Colonic mucosa (tissue), 4 donors: ENCODE data around the gene ABCA4. TPM values are rescaled to one million over a fixed set of nuclear protein-coding genes. Genes with fewer than 3 reads are reported as not detected.

Source experiments
- DNase-seq: peaks from one replicate; pipeline ENCODE4 v3.0.0-alpha.2; 2020
- H3K27ac ChIP-seq: fragments of 200-600 bp; one replicate; pipeline ENCODE4 v1.8.0; 2021
- H3K27me3 ChIP-seq: fragments of 200-600 bp; one replicate; pipeline ENCODE4 v1.8.0; 2021
- H3K36me3 ChIP-seq: fragments of 200-600 bp; one replicate; pipeline ENCODE4 v1.8.0; 2021
- H3K4me1 ChIP-seq: fragments of 200-600 bp; one replicate; pipeline ENCODE4 v1.8.0; 2021; ENCODE audit warnings: mild to moderate bottlenecking
- H3K4me3 ChIP-seq: fragments of 200-600 bp; one replicate; pipeline ENCODE4 v1.8.0; 2021
- H3K9ac ChIP-seq, 2 donors: one replicate each; pipeline ENCODE4 v1.7.0; 2013; ENCODE audit warnings: control low read depth in 2 of 2, low read depth in 2 of 2, low read length in 2 of 2
- H3K9me3 ChIP-seq: fragments of 200-600 bp; one replicate; pipeline ENCODE4 v1.8.0; 2021
- intact Hi-C: fragments of 100-400 bp; cut with DNase I; formaldehyde crosslinking; loops from one replicate; pipeline ENCODE4 v1.14.1; 2022
- total RNA-seq, 2 donors: library from RNA; stranded (reverse); fragmentation: NEBNext Ultra II Directional in 1 of 2; extraction: Animal tissue kit (Norgen Biotek cat#: 25700) in 1 of 2; gene quantifications; one replicate each; pipeline ENCODE4 v1.2.1, GENCODE V29; 2021
- TF ChIP-seq, protein P1 (sequence below): fragments of 200-600 bp; IDR thresholded peaks from one replicate; pipeline ENCODE4 v1.8.0; 2022; ENCODE audit warnings: antibody characterized with exemption, mild to moderate bottlenecking
- donor health status: healthy.
- donor health status: DM: no; HTN: no; CAD: no.
- donor health status: DM: no; HTN: no; CAD: no.

The ABCA4 gene
- total RNA-seq, 2 donors from 2014 or later, result 0.02 to 0.27 TPM

DNA sequence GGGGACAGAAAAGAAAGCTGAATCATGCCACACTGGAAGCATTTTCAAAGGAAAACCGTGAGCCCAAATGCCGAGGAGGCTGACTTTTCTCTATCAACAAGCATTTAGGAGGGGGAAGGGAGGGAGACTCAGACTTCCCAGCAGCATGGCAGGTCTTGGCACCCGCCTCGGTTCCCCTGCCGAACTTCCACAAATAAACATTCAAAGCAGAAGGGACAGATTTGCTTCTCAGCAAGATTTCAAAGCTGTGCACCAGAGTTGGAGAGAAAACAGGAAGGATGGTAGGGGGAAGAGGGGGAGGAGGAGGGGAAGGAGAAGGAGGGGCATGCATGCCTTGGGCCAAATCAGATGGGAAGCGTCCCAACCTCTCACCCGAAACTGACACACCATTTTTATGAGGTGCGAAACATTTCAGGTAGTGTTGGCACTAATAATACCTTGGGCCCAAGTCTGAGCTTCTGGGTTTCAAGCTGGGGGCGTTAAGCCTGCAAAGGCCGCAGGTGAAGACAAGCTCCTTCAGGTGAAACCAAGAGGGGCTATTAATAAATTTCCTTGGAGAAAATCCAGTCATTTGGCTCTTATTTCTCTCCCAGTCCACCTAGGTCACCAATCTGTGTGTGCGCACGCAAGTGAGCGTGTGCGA lies 26.4 kb downstream of the ABCA4 start:
- Histone ChIP-seq H3K9me3 (no peaks in the 10 kb centered on the region), H3K27me3 (no peaks in the 10 kb centered on the region), H3K4me3 (no peak overlapping the region), H3K27ac (peak overlapping the region; percentile 63), H3K9ac (peak overlapping the region in 1 of 2 donors; percentile 9), H3K4me1 (no peaks in the 10 kb centered on the region), H3K36me3 (no peaks in the 10 kb centered on the region)
- peak; percentile 32 for DNase-seq
- TF ChIP-seq, protein P1, sequence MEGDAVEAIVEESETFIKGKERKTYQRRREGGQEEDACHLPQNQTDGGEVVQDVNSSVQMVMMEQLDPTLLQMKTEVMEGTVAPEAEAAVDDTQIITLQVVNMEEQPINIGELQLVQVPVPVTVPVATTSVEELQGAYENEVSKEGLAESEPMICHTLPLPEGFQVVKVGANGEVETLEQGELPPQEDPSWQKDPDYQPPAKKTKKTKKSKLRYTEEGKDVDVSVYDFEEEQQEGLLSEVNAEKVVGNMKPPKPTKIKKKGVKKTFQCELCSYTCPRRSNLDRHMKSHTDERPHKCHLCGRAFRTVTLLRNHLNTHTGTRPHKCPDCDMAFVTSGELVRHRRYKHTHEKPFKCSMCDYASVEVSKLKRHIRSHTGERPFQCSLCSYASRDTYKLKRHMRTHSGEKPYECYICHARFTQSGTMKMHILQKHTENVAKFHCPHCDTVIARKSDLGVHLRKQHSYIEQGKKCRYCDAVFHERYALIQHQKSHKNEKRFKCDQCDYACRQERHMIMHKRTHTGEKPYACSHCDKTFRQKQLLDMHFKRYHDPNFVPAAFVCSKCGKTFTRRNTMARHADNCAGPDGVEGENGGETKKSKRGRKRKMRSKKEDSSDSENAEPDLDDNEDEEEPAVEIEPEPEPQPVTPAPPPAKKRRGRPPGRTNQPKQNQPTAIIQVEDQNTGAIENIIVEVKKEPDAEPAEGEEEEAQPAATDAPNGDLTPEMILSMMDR, result no peak
- intact Hi-C loops, result no loop called here

DNA sequence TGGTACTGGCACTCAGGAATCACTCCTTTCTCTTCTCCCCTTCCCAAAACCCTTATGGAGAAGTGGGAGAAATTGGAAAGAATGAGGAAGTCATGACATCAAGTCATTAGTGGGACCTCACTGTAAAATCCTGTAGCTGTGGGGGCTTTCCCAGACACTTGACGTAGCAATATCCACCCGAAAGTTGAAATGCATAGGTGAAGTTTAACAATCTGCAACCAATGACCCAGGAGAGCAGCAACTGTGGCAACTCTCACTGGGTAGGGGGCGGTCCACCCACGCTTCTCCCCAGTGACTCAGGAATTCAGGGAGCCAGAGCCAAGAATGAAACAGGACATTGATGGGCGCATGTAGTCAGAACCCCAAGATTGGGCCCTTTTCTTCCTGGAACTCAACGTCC lies 27.0 kb downstream of the ABCA4 start:
- no peaks in the 10 kb centered on the region for H3K36me3 ChIP-seq
- no peaks in the 10 kb centered on the region for H3K9me3 ChIP-seq
- intact Hi-C loops, result no loop called here
- no peaks in the 10 kb centered on the region for H3K4me1 ChIP-seq
- TF ChIP-seq, protein P1, result no peak
- DNase-seq, result no peak
- H3K4me3 ChIP-seq, result no peak overlapping the region
- H3K9ac ChIP-seq, result no peak overlapping the region
- peak overlapping the region; percentile 63 for H3K27ac ChIP-seq
- no peaks in the 10 kb centered on the region for H3K27me3 ChIP-seq

DNA sequence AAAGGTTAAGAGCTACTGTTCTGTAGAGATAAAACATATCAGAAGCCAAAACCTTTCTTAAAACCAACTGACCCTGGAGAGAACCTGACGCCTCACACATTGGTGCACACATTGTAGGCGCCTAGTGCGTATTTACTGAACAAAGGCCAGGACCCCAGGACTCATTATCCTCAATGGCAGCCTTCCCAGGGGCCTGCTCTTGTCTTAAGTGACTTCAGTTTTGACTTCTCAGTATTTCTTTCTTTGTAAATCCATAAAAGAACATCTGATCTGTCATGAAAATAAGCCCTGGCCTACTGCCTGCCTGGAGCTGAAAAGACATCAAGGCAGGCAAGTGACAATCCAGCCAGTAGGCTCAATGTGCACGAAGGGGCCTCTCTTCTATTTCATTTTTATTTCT lies 27.6 kb downstream of the ABCA4 start:
- TF ChIP-seq, protein P1, result no peak
- no peaks in the 10 kb centered on the region for H3K4me1 ChIP-seq
- H3K27me3 ChIP-seq, result no peaks in the 10 kb centered on the region
- no peaks in the 10 kb centered on the region for H3K36me3 ChIP-seq
- no peak for DNase-seq
- no peaks in the 10 kb centered on the region for H3K9me3 ChIP-seq
- intact Hi-C loops, result no loop called here
- no peak overlapping the region for H3K4me3 ChIP-seq
- H3K9ac ChIP-seq, result no peak overlapping the region
- peak overlapping the region; percentile 63 for H3K27ac ChIP-seq

DNA sequence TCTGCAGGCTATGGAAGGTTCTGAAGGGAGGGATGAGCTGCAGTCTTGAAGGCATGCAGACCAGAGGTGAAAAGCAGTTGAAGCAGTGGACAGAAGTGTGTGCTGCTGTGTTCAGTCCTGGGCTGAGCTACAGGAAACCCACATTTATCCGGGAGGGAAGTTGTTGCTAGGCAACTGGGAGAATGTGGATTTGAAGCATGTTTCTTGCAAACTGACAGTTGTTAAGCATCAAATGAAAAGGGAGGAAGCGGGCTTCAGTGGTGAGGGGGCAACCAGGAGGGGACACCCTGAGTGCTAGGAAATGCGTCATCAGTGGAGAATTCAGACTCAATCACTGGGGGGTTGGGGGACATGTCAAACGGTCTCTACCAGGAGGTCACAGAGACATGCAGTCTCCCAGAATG lies 28.7 kb downstream of the ABCA4 start:
- no peak overlapping the region for H3K9ac ChIP-seq
- peak overlapping the region; percentile 26 for H3K27ac ChIP-seq
- DNase-seq, result no peak
- H3K4me1 ChIP-seq, result no peaks in the 10 kb centered on the region
- H3K36me3 ChIP-seq, result no peaks in the 10 kb centered on the region
- no peaks in the 10 kb centered on the region for H3K27me3 ChIP-seq
- TF ChIP-seq, protein P1, result no peak
- intact Hi-C loops, result no loop called here
- H3K9me3 ChIP-seq, result no peaks in the 10 kb centered on the region
- H3K4me3 ChIP-seq, result no peak overlapping the region

DNA sequence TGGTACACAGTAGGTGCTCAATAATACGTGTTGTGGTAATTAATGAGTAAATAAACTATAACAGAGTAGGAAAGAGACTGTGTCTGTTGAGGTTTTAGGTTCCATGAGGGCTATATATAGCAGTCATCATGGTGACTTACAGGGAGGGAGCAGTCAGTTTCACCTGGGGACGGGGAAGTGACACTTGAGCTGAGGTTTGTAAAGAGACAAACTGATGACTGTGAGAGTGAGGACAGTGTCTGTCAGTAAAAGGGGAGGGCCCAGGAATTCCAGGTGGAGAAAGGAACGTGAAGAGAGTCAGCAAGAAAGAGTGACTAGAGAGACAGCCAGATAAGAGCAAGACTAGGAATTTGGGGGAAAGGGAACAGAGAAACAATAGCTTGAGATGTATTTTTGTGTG lies 30.2 kb downstream of the ABCA4 start:
- Histone ChIP-seq H3K4me3 (no peak overlapping the region), H3K9ac (no peak overlapping the region), H3K9me3 (no peaks in the 10 kb centered on the region), H3K27ac (no peak overlapping the region), H3K4me1 (no peaks in the 10 kb centered on the region), H3K36me3 (no peaks in the 10 kb centered on the region), H3K27me3 (no peaks in the 10 kb centered on the region)
- no peak for DNase-seq
- TF ChIP-seq, protein P1, result no peak
- intact Hi-C loops, result no loop called here
